ENCODE results near the gene TMEM144.

DNA sequence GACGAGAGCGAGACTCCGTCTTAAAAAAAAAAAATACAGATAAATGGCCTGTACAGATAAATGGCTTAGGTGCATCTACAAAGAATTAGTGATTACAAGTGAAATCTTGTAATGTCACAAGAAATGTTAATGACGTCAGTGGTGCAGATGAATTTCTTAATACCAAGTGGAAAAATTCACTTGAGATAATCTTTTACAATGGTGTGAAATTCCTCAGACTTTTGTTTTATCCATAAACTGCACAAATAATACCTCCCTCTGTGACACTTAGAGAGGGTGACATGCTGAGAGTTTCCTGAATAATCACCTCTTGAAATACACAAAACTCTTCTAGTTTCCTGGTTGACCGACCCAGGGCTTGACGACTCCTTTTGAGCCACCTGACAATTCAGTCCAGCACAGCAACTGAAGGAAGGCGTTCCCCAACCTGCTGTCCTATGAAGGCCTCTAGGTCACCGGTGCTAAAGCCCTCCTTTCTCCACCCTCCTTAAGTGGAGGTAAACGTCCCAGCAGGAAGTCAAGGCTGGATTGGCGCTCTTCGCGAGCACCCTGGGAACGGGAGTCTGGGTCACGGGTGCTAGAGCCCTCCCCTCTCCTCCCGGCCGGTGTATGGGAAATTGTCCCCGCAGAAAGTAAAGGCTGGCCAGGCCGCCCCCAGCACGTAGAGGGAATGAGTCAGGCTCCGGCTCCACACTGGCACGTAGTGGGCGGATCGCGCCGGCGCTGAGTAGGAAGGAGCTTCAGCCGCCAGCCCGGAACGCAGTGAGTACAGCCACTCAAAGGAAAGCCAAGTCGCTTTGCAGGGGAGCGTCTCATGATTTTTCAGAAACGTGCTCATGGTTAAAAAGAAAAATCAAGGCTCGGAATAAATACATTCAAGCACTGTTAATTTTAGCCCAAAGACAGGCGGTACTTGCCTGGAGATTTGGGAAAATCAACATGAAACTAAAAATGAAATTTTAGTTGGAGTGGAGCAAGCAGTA lies at the start of gene TMEM144:
- TF ChIP-seq, protein P1, sequence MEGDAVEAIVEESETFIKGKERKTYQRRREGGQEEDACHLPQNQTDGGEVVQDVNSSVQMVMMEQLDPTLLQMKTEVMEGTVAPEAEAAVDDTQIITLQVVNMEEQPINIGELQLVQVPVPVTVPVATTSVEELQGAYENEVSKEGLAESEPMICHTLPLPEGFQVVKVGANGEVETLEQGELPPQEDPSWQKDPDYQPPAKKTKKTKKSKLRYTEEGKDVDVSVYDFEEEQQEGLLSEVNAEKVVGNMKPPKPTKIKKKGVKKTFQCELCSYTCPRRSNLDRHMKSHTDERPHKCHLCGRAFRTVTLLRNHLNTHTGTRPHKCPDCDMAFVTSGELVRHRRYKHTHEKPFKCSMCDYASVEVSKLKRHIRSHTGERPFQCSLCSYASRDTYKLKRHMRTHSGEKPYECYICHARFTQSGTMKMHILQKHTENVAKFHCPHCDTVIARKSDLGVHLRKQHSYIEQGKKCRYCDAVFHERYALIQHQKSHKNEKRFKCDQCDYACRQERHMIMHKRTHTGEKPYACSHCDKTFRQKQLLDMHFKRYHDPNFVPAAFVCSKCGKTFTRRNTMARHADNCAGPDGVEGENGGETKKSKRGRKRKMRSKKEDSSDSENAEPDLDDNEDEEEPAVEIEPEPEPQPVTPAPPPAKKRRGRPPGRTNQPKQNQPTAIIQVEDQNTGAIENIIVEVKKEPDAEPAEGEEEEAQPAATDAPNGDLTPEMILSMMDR (IDR thresholded peaks at IDR 0.05; ENCODE audit: low read length), result no peak
- no peak for TF ChIP-seq EZH2 (optimal IDR thresholded peaks at IDR 0.05; ENCODE audit: low read depth, low read length)
- TF ChIP-seq EZH2phosphoT487 (IDR thresholded peaks at IDR 0.05; ENCODE audit: low read length), result no peak
